ENCODE results near the gene TMEM205. TPM values are rescaled to one million over a fixed set of nuclear protein-coding genes. Genes with fewer than 3 reads are reported as not detected.

TMEM205 gene
- total and polyA plus RNA-seq, 2 experiments from 2014 or later = 188 to 199 TPM

DNA sequence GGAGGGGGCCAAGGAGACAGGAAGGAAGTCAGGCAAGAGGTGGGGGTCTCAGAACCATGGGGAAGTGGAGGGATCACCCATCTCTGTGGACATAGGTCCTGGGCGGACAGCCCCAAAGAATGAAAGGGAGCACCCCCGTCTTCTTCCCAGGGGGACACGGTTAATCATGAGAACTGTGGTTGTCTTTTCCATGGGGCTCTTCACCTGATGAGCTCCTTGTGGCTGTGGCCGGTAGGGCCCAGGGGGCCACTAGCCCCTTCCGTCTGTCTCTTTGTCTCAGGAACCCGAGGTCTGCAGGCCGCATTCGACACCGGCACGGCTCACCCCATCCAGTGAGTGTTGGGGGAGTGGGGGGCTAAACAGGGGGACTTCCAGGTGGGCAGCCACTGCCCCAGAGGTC lies 17.8 kb upstream of the TMEM205 start:
- Histone ChIP-seq H3K27ac (no peak overlapping the region), H3K9me2 (replicated peaks; ENCODE audit: insufficient read depth) (no peaks in the 10 kb centered on the region), H2AFZ (no peak overlapping the region), H3K4me1 (ENCODE audit: insufficient read depth) (no peaks in the 10 kb centered on the region), H3K4me2 (no peak overlapping the region), H3K79me2 (no peaks in the 10 kb centered on the region), H3K4me3 (no peak overlapping the region), H3K9me3 (ENCODE audit: low read depth) (no peaks in the 10 kb centered on the region), H3K36me3 (replicated peaks; ENCODE audit: insufficient read depth, low read depth) (no peaks in the 10 kb centered on the region), H4K20me1 (ENCODE audit: insufficient read depth, poor library complexity, severe bottlenecking) (no peaks in the 10 kb centered on the region), H3K27me3 (no peaks in the 10 kb centered on the region)
- WGBS (ENCODE audit: low lambda C conversion rate, missing lambda C conversion rate) = 95% methylated on average over 7 of the region's 10 CpGs
- no peak for DNase-seq (ENCODE audit: low spot score)
- TF ChIP-seq EZH2phosphoT487 (IDR thresholded peaks at IDR 0.05; ENCODE audit: low read depth, severe bottlenecking, unreplicated experiment) = no peak
- TF ChIP-seq, protein P1, sequence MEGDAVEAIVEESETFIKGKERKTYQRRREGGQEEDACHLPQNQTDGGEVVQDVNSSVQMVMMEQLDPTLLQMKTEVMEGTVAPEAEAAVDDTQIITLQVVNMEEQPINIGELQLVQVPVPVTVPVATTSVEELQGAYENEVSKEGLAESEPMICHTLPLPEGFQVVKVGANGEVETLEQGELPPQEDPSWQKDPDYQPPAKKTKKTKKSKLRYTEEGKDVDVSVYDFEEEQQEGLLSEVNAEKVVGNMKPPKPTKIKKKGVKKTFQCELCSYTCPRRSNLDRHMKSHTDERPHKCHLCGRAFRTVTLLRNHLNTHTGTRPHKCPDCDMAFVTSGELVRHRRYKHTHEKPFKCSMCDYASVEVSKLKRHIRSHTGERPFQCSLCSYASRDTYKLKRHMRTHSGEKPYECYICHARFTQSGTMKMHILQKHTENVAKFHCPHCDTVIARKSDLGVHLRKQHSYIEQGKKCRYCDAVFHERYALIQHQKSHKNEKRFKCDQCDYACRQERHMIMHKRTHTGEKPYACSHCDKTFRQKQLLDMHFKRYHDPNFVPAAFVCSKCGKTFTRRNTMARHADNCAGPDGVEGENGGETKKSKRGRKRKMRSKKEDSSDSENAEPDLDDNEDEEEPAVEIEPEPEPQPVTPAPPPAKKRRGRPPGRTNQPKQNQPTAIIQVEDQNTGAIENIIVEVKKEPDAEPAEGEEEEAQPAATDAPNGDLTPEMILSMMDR (IDR thresholded peaks at IDR 0.05; ENCODE audit: poor library complexity) = no peak
- no peak for TF ChIP-seq EZH2 (IDR thresholded peaks at IDR 0.05; ENCODE audit: borderline replicate concordance)

DNA sequence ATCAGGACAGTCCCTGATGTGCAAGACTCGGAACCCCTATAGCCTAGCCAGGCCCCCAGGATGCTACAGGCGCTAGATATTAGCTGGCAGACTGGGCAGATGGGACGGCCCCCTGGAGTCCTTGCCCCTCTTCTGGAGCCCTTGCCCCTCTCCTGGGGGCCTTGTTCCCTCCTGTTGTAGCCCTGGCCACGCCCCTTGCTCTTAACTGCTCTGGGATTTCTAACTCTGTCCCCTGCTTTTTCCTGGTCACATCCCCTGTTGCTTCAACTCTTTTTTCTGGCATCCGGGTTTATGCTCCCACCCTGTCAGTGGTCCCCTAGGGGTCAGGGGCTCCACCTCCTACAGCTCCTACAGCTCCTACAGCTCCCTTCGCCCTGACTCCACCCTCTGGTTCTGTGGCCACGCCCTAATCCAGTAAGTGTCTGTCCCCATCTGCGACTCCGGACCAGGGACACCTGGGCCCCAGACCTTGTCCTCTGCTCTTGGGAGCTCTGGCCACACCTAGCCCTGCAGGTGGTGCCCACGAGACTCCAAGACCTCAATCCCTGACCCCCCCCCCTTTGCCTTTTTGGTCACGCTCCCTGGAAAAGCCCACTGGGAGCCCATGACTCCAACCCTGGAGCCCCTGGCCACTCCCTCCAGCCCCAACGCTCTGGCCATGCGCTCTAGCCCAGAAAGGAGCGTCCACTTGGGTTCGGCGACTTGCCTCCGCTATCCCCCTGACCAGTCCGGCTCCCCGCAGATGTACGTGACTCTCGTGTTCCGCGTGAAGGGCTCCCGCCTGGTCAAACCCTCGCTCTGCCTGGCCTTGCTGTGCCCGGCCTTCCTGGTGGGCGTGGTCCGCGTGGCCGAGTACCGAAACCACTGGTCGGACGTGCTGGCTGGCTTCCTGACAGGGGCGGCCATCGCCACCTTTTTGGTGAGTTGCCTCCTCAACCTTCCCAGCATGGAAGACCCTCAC lies 16.0 kb upstream of the TMEM205 start:
- WGBS (ENCODE audit: low lambda C conversion rate, missing lambda C conversion rate) = 68% methylated on average over 33 of the region's 35 CpGs
- Histone ChIP-seq H3K36me3 (replicated peaks; ENCODE audit: insufficient read depth, low read depth) (no peaks in the 10 kb centered on the region), H2AFZ (no peak overlapping the region), H4K20me1 (ENCODE audit: insufficient read depth, poor library complexity, severe bottlenecking) (no peaks in the 10 kb centered on the region), H3K4me3 (no peak overlapping the region), H3K79me2 (no peaks in the 10 kb centered on the region), H3K4me2 (peak overlapping the region; percentile 67), H3K27me3 (no peaks in the 10 kb centered on the region), H3K9me2 (replicated peaks; ENCODE audit: insufficient read depth) (no peaks in the 10 kb centered on the region), H3K9me3 (ENCODE audit: low read depth) (no peaks in the 10 kb centered on the region), H3K4me1 (ENCODE audit: insufficient read depth) (no peaks in the 10 kb centered on the region), H3K27ac (no peak overlapping the region)
- TF ChIP-seq, protein P1 (IDR thresholded peaks at IDR 0.05; ENCODE audit: poor library complexity) = no peak
- TF ChIP-seq EZH2phosphoT487 (IDR thresholded peaks at IDR 0.05; ENCODE audit: low read depth, severe bottlenecking, unreplicated experiment) (no peak), EZH2 (IDR thresholded peaks at IDR 0.05; ENCODE audit: borderline replicate concordance) (no peak)
- DNase-seq (ENCODE audit: low spot score) = no peak

DNA sequence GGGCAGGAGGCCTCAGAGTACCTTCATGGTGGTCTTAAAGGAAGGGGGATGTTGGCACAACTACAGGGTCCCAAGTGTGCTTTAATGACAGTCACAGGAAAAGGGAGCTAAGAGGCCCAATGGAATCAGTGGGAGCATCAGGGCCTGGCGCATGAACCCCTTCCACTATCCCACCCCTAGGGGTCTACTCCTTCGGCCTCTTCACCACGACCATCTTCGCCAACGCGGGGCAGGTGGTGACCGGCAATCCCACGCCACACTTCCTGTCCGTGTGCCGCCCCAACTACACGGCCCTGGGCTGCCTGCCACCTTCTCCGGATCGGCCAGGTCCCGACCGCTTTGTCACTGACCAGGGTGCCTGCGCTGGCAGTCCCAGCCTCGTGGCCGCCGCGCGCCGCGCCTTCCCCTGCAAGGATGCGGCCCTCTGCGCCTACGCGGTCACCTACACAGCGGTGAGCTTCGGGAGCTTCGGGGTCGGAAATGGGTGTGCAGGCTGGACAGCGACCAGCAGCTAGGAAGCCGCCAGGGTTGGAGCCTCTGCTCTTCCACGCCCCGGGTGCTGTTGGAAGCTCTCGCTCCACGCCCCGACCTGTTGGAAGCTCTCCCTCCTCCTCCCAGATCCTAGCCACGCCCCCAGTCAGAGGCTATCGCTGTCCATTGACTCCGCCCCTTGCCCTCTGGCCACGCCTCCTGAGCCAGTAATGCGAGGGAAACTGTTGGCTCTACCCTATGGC lies 15.1 kb upstream of the TMEM205 start:
- peak overlapping the region; percentile 67 for H3K4me2 ChIP-seq
- H3K9me3 ChIP-seq (ENCODE audit: low read depth) = no peaks in the 10 kb centered on the region
- no peaks in the 10 kb centered on the region for H3K27me3 ChIP-seq
- no peak overlapping the region for H3K4me3 ChIP-seq
- TF ChIP-seq, protein P1 (IDR thresholded peaks at IDR 0.05; ENCODE audit: poor library complexity) = no peak
- TF ChIP-seq EZH2phosphoT487 (IDR thresholded peaks at IDR 0.05; ENCODE audit: low read depth, severe bottlenecking, unreplicated experiment) (no peak), EZH2 (IDR thresholded peaks at IDR 0.05; ENCODE audit: borderline replicate concordance) (no peak)
- no peaks in the 10 kb centered on the region for H3K9me2 ChIP-seq (replicated peaks; ENCODE audit: insufficient read depth)
- no peaks in the 10 kb centered on the region for H4K20me1 ChIP-seq (ENCODE audit: insufficient read depth, poor library complexity, severe bottlenecking)
- H2AFZ ChIP-seq = no peak overlapping the region
- WGBS (ENCODE audit: low lambda C conversion rate, missing lambda C conversion rate) = 20% methylated on average over 40 of the region's 43 CpGs
- H3K27ac ChIP-seq = no peak overlapping the region
- H3K36me3 ChIP-seq (replicated peaks; ENCODE audit: insufficient read depth, low read depth) = no peaks in the 10 kb centered on the region
- DNase-seq (ENCODE audit: low spot score) = peak; percentile 88
- H3K4me1 ChIP-seq (ENCODE audit: insufficient read depth) = no peaks in the 10 kb centered on the region
- no peaks in the 10 kb centered on the region for H3K79me2 ChIP-seq

All from hepatocyte (in vitro differentiated cells).